Neural progenitor cell (in vitro differentiated cells): Measurements from ENCODE around the gene SIRPA.

Experiments used
- CTCF ChIP-seq: fragments of 200-600 bp; sonication (generic); IDR thresholded peaks from 2 replicates; pipeline ENCODE4 v1.5.1; 2017; ENCODE audit warnings: antibody characterized with exemption, mild to moderate bottlenecking
- EZH2 ChIP-seq: fragments of 200-600 bp; sonication (generic); IDR thresholded peaks from 2 replicates; pipeline ENCODE4 v1.6.1; 2017; ENCODE audit warnings: antibody characterized with exemption, mild to moderate bottlenecking, moderate library complexity
- EZH2phosphoT487 ChIP-seq: fragments of 200-600 bp; sonication (generic); IDR thresholded peaks from 2 replicates; pipeline ENCODE4 v1.6.1; 2017; ENCODE audit warnings: antibody characterized with exemption

- TF ChIP-seq CTCF (no peak), EZH2phosphoT487 (no peak), EZH2 (no peak)
These were observed 54.3 kb downstream of the SIRPA start for GRCh38 chr20:1949347-1950100.
